HEK293 (cell line): ENCODE results near the gene OR52I1.

Experiments used
- CTCF ChIA-PET: fragments of 350-600 bp; formaldehyde crosslinking; extraction: SDS; loops from one replicate; lab custom pipeline; 2021; ENCODE audit warnings: antibody characterized with exemption; lab: Yijun Ruan, JAX
- POLR2A ChIA-PET: fragments of 300-600 bp; formaldehyde crosslinking; extraction: SDS; loops from one replicate; lab custom pipeline; 2020; ENCODE audit warnings: antibody characterized with exemption, inconsistent platforms; lab: Yijun Ruan, JAX
- H3K27ac ChIP-seq: fragments of 200-500 bp; sonication (Bioruptor generic); 2 replicates; pipeline ENCODE4 v1.5.1; 2014; ENCODE audit warnings: low read depth, low read length, control low read depth, inconsistent platforms; ENCODE audit errors: extremely low read depth
- H3K36me3 ChIP-seq, 2 experiments: fragments of 200-500 bp in 1 of 2; sonication (Bioruptor generic) in 1 of 2; 1 replicate in 1 of 2; 2 replicates in 1 of 2; pipeline ENCODE4 v1.5.1; 2014 to 2017; ENCODE audit warnings: inconsistent platforms in 2 of 2, low read length in 2 of 2; ENCODE audit not compliant: control insufficient read depth in 2 of 2, insufficient read depth in 1 of 2
- H3K4me1 ChIP-seq: fragments of 200-500 bp; sonication (Bioruptor generic); 2 replicates; pipeline ENCODE4 v1.5.1; 2014; ENCODE audit warnings: mild to moderate bottlenecking, low read length, inconsistent platforms; ENCODE audit not compliant: control insufficient read depth, insufficient read depth
- H3K4me3 ChIP-seq: 2 replicates; pipeline ENCODE4 v1.5.1; 2011; ENCODE audit warnings: low read depth, mild to moderate bottlenecking, control low read depth, low read length, moderate library complexity
- H3K9me3 ChIP-seq: fragments of 200-500 bp; sonication (Bioruptor generic); 2 replicates; pipeline ENCODE4 v1.5.1; 2014; ENCODE audit warnings: low read depth, low read length, inconsistent platforms; ENCODE audit not compliant: control insufficient read depth, insufficient read depth
- BCL11B ChIP-seq: fragments of 450-650 bp; formaldehyde crosslinking; IDR thresholded peaks from 2 replicates; pipeline ENCODE4 v1.5.1; 2016; ENCODE audit warnings: low read depth, missing biosample characterization, missing genetic modification characterization
- GLIS1 ChIP-seq: fragments of 450-650 bp; formaldehyde crosslinking; IDR thresholded peaks from 2 replicates; pipeline ENCODE4 v1.5.1; 2016; ENCODE audit warnings: missing biosample characterization, missing genetic modification characterization
- GLIS2 ChIP-seq: fragments of 450-650 bp; formaldehyde crosslinking; IDR thresholded peaks from 2 replicates; pipeline ENCODE4 v1.5.1; 2016; ENCODE audit warnings: missing biosample characterization, missing genetic modification characterization
- KLF16 ChIP-seq: fragments of 450-650 bp; formaldehyde crosslinking; IDR thresholded peaks from 2 replicates; pipeline ENCODE4 v1.5.1; 2017; ENCODE audit warnings: missing biosample characterization, missing genetic modification characterization
- KLF9 ChIP-seq: fragments of 450-650 bp; formaldehyde crosslinking; IDR thresholded peaks from 2 replicates; pipeline ENCODE4 v1.5.1; 2016; ENCODE audit warnings: missing biosample characterization, missing genetic modification characterization, low read depth
- SP7 ChIP-seq: fragments of 450-650 bp; formaldehyde crosslinking; IDR thresholded peaks from 2 replicates; pipeline ENCODE4 v1.5.1; 2016; ENCODE audit warnings: missing biosample characterization, missing genetic modification characterization
- TCF7L2 ChIP-seq: IDR thresholded peaks from 2 replicates; pipeline ENCODE4 v1.6.1; 2011; ENCODE audit warnings: low read depth, mild to moderate bottlenecking, inconsistent platforms, low read length, moderate library complexity, borderline replicate concordance
- YY2 ChIP-seq: fragments of 450-650 bp; formaldehyde crosslinking; IDR thresholded peaks from 2 replicates; pipeline ENCODE4 v1.5.1; 2016; ENCODE audit warnings: missing biosample characterization, missing genetic modification characterization
- ZBTB7A ChIP-seq: fragments of 450-650 bp; formaldehyde crosslinking; IDR thresholded peaks from 2 replicates; pipeline ENCODE4 v1.5.1; 2016; ENCODE audit warnings: low read depth, missing biosample characterization, missing genetic modification characterization
- ZFP3 ChIP-seq: fragments of 450-650 bp; formaldehyde crosslinking; IDR thresholded peaks from 2 replicates; pipeline ENCODE4 v1.5.1; 2016; ENCODE audit warnings: low read depth, missing biosample characterization, missing genetic modification characterization
- ZNF112 ChIP-seq: fragments of 450-650 bp; formaldehyde crosslinking; IDR thresholded peaks from 2 replicates; pipeline ENCODE4 v1.5.0; 2017; ENCODE audit warnings: missing biosample characterization, missing genetic modification characterization
- ZNF114 ChIP-seq: fragments of 450-650 bp; formaldehyde crosslinking; IDR thresholded peaks from 2 replicates; pipeline ENCODE4 v1.5.0; 2017; ENCODE audit warnings: missing biosample characterization, missing genetic modification characterization
- ZNF155 ChIP-seq: fragments of 450-650 bp; formaldehyde crosslinking; IDR thresholded peaks from 2 replicates; pipeline ENCODE4 v1.5.1; 2016; ENCODE audit warnings: missing biosample characterization, missing genetic modification characterization
- ZNF169 ChIP-seq: fragments of 450-650 bp; formaldehyde crosslinking; IDR thresholded peaks from 2 replicates; pipeline ENCODE4 v1.5.1; 2016; ENCODE audit warnings: missing biosample characterization, missing genetic modification characterization
- ZNF2 ChIP-seq: fragments of 450-650 bp; formaldehyde crosslinking; IDR thresholded peaks from 2 replicates; pipeline ENCODE4 v1.5.1; 2016; ENCODE audit warnings: missing biosample characterization, missing genetic modification characterization
- ZNF423 ChIP-seq: fragments of 450-650 bp; formaldehyde crosslinking; IDR thresholded peaks from 2 replicates; pipeline ENCODE4 v1.5.1; 2016; ENCODE audit warnings: missing biosample characterization, missing genetic modification characterization
- ZNF48 ChIP-seq: fragments of 450-650 bp; formaldehyde crosslinking; IDR thresholded peaks from 2 replicates; pipeline ENCODE4 v1.5.1; 2016; ENCODE audit warnings: missing biosample characterization, missing genetic modification characterization
- ZNF514 ChIP-seq: fragments of 450-650 bp; formaldehyde crosslinking; IDR thresholded peaks from 2 replicates; pipeline ENCODE4 v1.5.1; 2016; ENCODE audit warnings: missing biosample characterization, missing genetic modification characterization
- ZNF529 ChIP-seq: fragments of 450-650 bp; formaldehyde crosslinking; IDR thresholded peaks from 2 replicates; pipeline ENCODE4 v1.5.1; 2017; ENCODE audit warnings: missing genetic modification characterization, missing biosample characterization; ENCODE audit not compliant: insufficient replicate concordance
- ZNF560 ChIP-seq: fragments of 450-650 bp; formaldehyde crosslinking; IDR thresholded peaks from 2 replicates; pipeline ENCODE4 v1.5.1; 2017; ENCODE audit warnings: missing biosample characterization, missing genetic modification characterization, borderline replicate concordance
- ZNF596 ChIP-seq: fragments of 450-650 bp; IDR thresholded peaks from 2 replicates; pipeline ENCODE4 v1.5.0; 2018; ENCODE audit warnings: missing biosample characterization, mild to moderate bottlenecking, missing genetic modification characterization, moderate library complexity
- ZNF600 ChIP-seq: fragments of 450-650 bp; formaldehyde crosslinking; IDR thresholded peaks from 2 replicates; pipeline ENCODE4 v1.5.1; 2016; ENCODE audit warnings: missing biosample characterization, missing genetic modification characterization
- ZNF677 ChIP-seq: fragments of 450-650 bp; IDR thresholded peaks from 2 replicates; pipeline ENCODE4 v1.5.0; 2018; ENCODE audit warnings: missing biosample characterization, mild to moderate bottlenecking, missing genetic modification characterization, moderate library complexity
- ZNF768 ChIP-seq: fragments of 450-650 bp; formaldehyde crosslinking; IDR thresholded peaks from 2 replicates; pipeline ENCODE4 v1.5.1; 2018; ENCODE audit warnings: missing biosample characterization, mild to moderate bottlenecking, missing genetic modification characterization
- ZNF837 ChIP-seq: fragments of 450-650 bp; formaldehyde crosslinking; IDR thresholded peaks from 2 replicates; pipeline ENCODE4 v1.5.1; 2016; ENCODE audit warnings: missing biosample characterization, missing genetic modification characterization
- ZSCAN16 ChIP-seq: fragments of 450-650 bp; formaldehyde crosslinking; IDR thresholded peaks from 2 replicates; pipeline ENCODE4 v1.5.1; 2016; ENCODE audit warnings: missing biosample characterization, missing genetic modification characterization
- ZXDB ChIP-seq: fragments of 450-650 bp; formaldehyde crosslinking; IDR thresholded peaks from 2 replicates; pipeline ENCODE4 v1.5.1; 2016; ENCODE audit warnings: missing biosample characterization, missing genetic modification characterization
- TF ChIP-seq, protein P1 (sequence below): fragments of 450-650 bp; formaldehyde crosslinking; IDR thresholded peaks from 2 replicates; pipeline ENCODE4 v1.5.1; 2016; ENCODE audit warnings: missing biosample characterization, missing genetic modification characterization
- TF ChIP-seq, protein P2 (sequence below): fragments of 450-650 bp; formaldehyde crosslinking; IDR thresholded peaks from 2 replicates; pipeline ENCODE4 v1.5.1; 2017; ENCODE audit warnings: missing biosample characterization, missing genetic modification characterization
- TF ChIP-seq, protein P3 (sequence below): fragments of 450-650 bp; formaldehyde crosslinking; IDR thresholded peaks from 2 replicates; pipeline ENCODE4 v1.5.1; 2016; ENCODE audit warnings: missing biosample characterization, missing genetic modification characterization, low read depth

Gene OR52I1

DNA sequence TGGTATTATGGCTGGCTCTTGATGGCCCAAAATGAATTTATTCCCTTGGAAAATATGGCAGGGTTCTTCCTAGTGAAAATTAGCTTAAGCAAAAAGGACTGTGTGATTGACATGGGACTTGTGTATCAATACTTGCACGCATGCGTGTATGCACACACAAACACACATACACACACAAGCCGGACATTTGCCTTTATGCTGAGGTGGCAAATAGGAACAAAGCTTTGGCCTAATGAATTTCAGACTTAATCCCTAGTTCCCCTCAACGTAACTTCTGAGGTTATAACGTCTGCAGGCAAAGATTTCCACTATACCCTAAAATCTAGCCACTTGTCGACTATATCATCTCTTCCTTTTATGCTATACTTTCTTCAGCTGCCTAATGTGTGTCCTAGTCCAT lies 15.2 kb upstream of the OR52I1 start:
- no peak overlapping the region for H3K27ac ChIP-seq
- ChIA-PET POLR2A (no interaction called here), CTCF (interaction anchor here (1.8 kb wide), 1 partner anchor 391 kb away, joined by 8 read pairs; no protein-coding TSS in a partner anchor)
- H3K36me3 ChIP-seq: no peaks in the 10 kb centered on the region
- H3K9me3 ChIP-seq: no peaks in the 10 kb centered on the region
- H3K4me1 ChIP-seq: no peaks in the 10 kb centered on the region
- H3K4me3 ChIP-seq: no peak overlapping the region
- no peak for TF ChIP-seq ZNF2 (tag by site-specific recombination)
- no peak for TF ChIP-seq KLF16
- no peak for TF ChIP-seq ZNF837 (tag by site-specific recombination)
- no peak for TF ChIP-seq ZNF114
- no peak for TF ChIP-seq ZNF169
- no peak for TF ChIP-seq ZNF600
- no peak for TF ChIP-seq ZNF155 (tag by site-specific recombination)
- TF ChIP-seq ZXDB: no peak
- TF ChIP-seq ZNF423 (tag by site-specific recombination): no peak
- TF ChIP-seq TCF7L2: no peak
- no peak for TF ChIP-seq ZNF112 (tag by site-specific recombination)
- no peak for TF ChIP-seq SP7 (tag by site-specific recombination)
- no peak for TF ChIP-seq ZNF48
- no peak for TF ChIP-seq GLIS2 (tag by site-specific recombination)
- TF ChIP-seq ZSCAN16 (tag by site-specific recombination): no peak
- no peak for TF ChIP-seq GLIS1 (tag by site-specific recombination)
- TF ChIP-seq ZNF677 (tag by site-specific recombination): no peak
- TF ChIP-seq ZNF514: no peak
- no peak for TF ChIP-seq YY2 (tag by site-specific recombination)

DNA sequence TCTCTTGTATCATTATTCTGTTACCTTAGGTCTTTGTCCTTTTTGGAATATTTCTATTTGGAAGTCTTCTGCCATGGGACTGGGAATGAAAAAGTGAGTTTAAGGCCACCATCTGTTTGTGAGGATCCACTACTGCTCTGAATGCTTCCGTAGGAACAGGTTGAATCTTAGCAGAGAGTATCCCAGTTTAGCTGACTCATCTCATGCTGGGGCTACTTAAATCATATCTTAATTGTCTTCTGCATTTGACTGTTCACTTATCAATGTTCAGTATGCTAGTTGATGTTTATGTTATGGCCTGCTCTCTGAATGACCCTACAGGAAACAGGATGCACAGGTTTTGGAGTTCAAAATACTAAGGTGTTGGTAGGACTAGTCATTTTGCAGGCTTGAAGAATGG lies 13.7 kb upstream of the OR52I1 start:
- no peaks in the 10 kb centered on the region for H3K4me1 ChIP-seq
- no peak overlapping the region for H3K27ac ChIP-seq
- H3K9me3 ChIP-seq: no peaks in the 10 kb centered on the region
- POLR2A ChIA-PET: no interaction called here
- H3K36me3 ChIP-seq: no peaks in the 10 kb centered on the region
- H3K4me3 ChIP-seq: no peak overlapping the region
- CTCF ChIA-PET: no interaction called here
- TF ChIP-seq ZNF529 (no peak), ZNF600 (no peak), ZNF514 (no peak), BCL11B (tag by site-specific recombination) (no peak), ZNF596 (tag by site-specific recombination) (no peak), ZFP3 (tag by site-specific recombination) (no peak), KLF9 (tag by site-specific recombination) (no peak), ZNF560 (tag by site-specific recombination) (no peak), ZNF768 (tag by site-specific recombination) (no peak), ZBTB7A (tag by site-specific recombination) (no peak)
- TF ChIP-seq, protein P1, sequence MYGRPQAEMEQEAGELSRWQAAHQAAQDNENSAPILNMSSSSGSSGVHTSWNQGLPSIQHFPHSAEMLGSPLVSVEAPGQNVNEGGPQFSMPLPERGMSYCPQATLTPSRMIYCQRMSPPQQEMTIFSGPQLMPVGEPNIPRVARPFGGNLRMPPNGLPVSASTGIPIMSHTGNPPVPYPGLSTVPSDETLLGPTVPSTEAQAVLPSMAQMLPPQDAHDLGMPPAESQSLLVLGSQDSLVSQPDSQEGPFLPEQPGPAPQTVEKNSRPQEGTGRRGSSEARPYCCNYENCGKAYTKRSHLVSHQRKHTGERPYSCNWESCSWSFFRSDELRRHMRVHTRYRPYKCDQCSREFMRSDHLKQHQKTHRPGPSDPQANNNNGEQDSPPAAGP (tag by site-specific recombination): no peak
- TF ChIP-seq, protein P2, sequence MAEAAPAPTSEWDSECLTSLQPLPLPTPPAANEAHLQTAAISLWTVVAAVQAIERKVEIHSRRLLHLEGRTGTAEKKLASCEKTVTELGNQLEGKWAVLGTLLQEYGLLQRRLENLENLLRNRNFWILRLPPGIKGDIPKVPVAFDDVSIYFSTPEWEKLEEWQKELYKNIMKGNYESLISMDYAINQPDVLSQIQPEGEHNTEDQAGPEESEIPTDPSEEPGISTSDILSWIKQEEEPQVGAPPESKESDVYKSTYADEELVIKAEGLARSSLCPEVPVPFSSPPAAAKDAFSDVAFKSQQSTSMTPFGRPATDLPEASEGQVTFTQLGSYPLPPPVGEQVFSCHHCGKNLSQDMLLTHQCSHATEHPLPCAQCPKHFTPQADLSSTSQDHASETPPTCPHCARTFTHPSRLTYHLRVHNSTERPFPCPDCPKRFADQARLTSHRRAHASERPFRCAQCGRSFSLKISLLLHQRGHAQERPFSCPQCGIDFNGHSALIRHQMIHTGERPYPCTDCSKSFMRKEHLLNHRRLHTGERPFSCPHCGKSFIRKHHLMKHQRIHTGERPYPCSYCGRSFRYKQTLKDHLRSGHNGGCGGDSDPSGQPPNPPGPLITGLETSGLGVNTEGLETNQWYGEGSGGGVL (tag by site-specific recombination): no peak
- TF ChIP-seq, protein P3, sequence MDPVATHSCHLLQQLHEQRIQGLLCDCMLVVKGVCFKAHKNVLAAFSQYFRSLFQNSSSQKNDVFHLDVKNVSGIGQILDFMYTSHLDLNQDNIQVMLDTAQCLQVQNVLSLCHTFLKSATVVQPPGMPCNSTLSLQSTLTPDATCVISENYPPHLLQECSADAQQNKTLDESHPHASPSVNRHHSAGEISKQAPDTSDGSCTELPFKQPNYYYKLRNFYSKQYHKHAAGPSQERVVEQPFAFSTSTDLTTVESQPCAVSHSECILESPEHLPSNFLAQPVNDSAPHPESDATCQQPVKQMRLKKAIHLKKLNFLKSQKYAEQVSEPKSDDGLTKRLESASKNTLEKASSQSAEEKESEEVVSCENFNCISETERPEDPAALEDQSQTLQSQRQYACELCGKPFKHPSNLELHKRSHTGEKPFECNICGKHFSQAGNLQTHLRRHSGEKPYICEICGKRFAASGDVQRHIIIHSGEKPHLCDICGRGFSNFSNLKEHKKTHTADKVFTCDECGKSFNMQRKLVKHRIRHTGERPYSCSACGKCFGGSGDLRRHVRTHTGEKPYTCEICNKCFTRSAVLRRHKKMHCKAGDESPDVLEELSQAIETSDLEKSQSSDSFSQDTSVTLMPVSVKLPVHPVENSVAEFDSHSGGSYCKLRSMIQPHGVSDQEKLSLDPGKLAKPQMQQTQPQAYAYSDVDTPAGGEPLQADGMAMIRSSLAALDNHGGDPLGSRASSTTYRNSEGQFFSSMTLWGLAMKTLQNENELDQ: no peak
- TF ChIP-seq, all 188 proteins: peak for 0
